DMS153 (cell line): ENCODE data around the gene DNAJA2.
A peak's percentile ranks its signal among the peaks of the same experiment; 100 is the strongest.
"Not testable (repeated sequence)": the region's sequence is repeated elsewhere in the genome, so short reads cannot be mapped to it uniquely, and the experiment has no call there.

Experiments used
- DNase-seq: peaks from one replicate; lab custom pipeline; 2025; lab: John Stamatoyannopoulos, UW

The DNAJA2 gene

GRCh38 chr16:46973207-46973995, at the start of gene DNAJA2:
Gene DNAJA2, minus strand, starts transcription at chr16:46973674. Its CDS starts 102 bp downstream, at chr16:46973572.
- peak; percentile 20 for DNase-seq

GRCh38 chr16:47019568-47019967, 46.1 kb upstream of the DNAJA2 start:
- DNase-seq, result no peak

GRCh38 chr16:47018223-47018891, 44.9 kb upstream of the DNAJA2 start:
- DNase-seq, result no peak

- no peak for DNase-seq
Measured at GRCh38 chr16:47017636-47018035, 44.2 kb upstream of the DNAJA2 start.

GRCh38 chr16:47016700-47017133, 43.2 kb upstream of the DNAJA2 start:
- no peak for DNase-seq

GRCh38 chr16:47013910-47014309, 40.4 kb upstream of the DNAJA2 start:
- no peak for DNase-seq

- DNase-seq, result no peak
Measured at GRCh38 chr16:47013172-47013571, 39.7 kb upstream of the DNAJA2 start.

GRCh38 chr16:47010812-47011211, 37.3 kb upstream of the DNAJA2 start:
- DNase-seq, result not testable (repeated sequence)

GRCh38 chr16:47008612-47009011, 35.1 kb upstream of the DNAJA2 start:
- no peak for DNase-seq

- no peak for DNase-seq
Measured at GRCh38 chr16:47008174-47008573, 34.7 kb upstream of the DNAJA2 start.

GRCh38 chr16:47004652-47005051, 31.2 kb upstream of the DNAJA2 start:
- no peak for DNase-seq

GRCh38 chr16:47000066-47000465, 26.6 kb upstream of the DNAJA2 start:
- DNase-seq, result not testable (repeated sequence)

GRCh38 chr16:46997844-46998243, 24.4 kb upstream of the DNAJA2 start:
- no peak for DNase-seq

GRCh38 chr16:46996952-46997458, 23.5 kb upstream of the DNAJA2 start:
- no peak for DNase-seq

GRCh38 chr16:46996391-46996790, 22.9 kb upstream of the DNAJA2 start:
- DNase-seq, result no peak

- no peak for DNase-seq
Measured at GRCh38 chr16:46991729-46992704, 18.5 kb upstream of the DNAJA2 start.

- no peak for DNase-seq
Measured at GRCh38 chr16:46986896-46987295, 13.4 kb upstream of the DNAJA2 start.

- DNase-seq, result no peak
Measured at GRCh38 chr16:46986438-46986837, 13.0 kb upstream of the DNAJA2 start.

GRCh38 chr16:46982335-46982734, 8.9 kb upstream of the DNAJA2 start:
- no peak for DNase-seq

GRCh38 chr16:46980926-46981325, 7.5 kb upstream of the DNAJA2 start:
- DNase-seq, result no peak

GRCh38 chr16:46976550-46976949, 3.1 kb upstream of the DNAJA2 start:
- no peak for DNase-seq

- no peak for DNase-seq
Measured at GRCh38 chr16:46975908-46976470, 2.5 kb upstream of the DNAJA2 start.
